K562 (cell line): ENCODE results near the gene ELFN2. TPM values are rescaled to one million over a fixed set of nuclear protein-coding genes. Genes with fewer than 3 reads are reported as not detected.

Experiments
- CUX1 ChIP-seq: fragments of 200-800 bp; sonication (Bioruptor generic); IDR thresholded peaks from 2 replicates; pipeline ENCODE4 v1.6.1; 2016; ENCODE audit warnings: missing genetic modification characterization, missing compliant biosample characterization
- GTF2E2 ChIP-seq: fragments of 200-800 bp; sonication (Bioruptor generic); IDR thresholded peaks from 2 replicates; pipeline ENCODE4 v1.6.1; 2016; ENCODE audit warnings: missing genetic modification characterization, missing compliant biosample characterization
- MYC ChIP-seq, 2 experiments: fragments of 250-450 bp in 1 of 2; sonication (Bioruptor Pico) in 1 of 2; IDR thresholded peaks; 2 replicates each; pipeline versions ENCODE4 v1.5.1 to v1.6.1; 2012 to 2021; ENCODE audit warnings: low read depth in 2 of 2, borderline replicate concordance in 1 of 2, improper control_type of control experiment in 1 of 2, low read length in 1 of 2, mild to moderate bottlenecking in 1 of 2, moderate library complexity in 1 of 2
- NCOA6 ChIP-seq: fragments of 450-650 bp; IDR thresholded peaks from 2 replicates; pipeline ENCODE4 v1.6.1; 2017; ENCODE audit warnings: mild to moderate bottlenecking
- TSC22D4 ChIP-seq: fragments of 450-650 bp; IDR thresholded peaks from 2 replicates; pipeline ENCODE4 v1.6.1; 2016; ENCODE audit warnings: missing genetic modification characterization, missing biosample characterization, control low read depth
- ZNF184 ChIP-seq: sonication (generic); formaldehyde crosslinking; IDR thresholded peaks from 2 replicates; pipeline ENCODE4 v1.5.0; 2020; ENCODE audit warnings: missing genetic modification reagents
- ZNF707 ChIP-seq: fragments of 250-450 bp; sonication (Bioruptor Pico); conservative IDR thresholded peaks from 2 replicates; pipeline ENCODE4 v1.8.0; 2022; ENCODE audit warnings: inconsistent platforms, mild to moderate bottlenecking, moderate library complexity
- polyA plus RNA-seq, 8 experiments: library from polyadenylated mRNA; depleted of rRNA in 4 of 8; stranded (reverse) in 5 of 8; unstranded in 3 of 8; fragments of >200 nt; fragmentation: Nextera tagmentation in 2 of 8; fragmentation: Illumina TruSeq in 1 of 8; extraction: Ambion mirVana in 2 of 8; extraction: Trizol in 1 of 8; gene quantifications; 2 replicates each; pipeline versions ENCODE4 v1.2.1 to v1.2.3, GENCODE V29; 2011 to 2014; ENCODE audit warnings: inconsistent platforms in 1 of 8, missing spikeins in 1 of 8
- total RNA-seq, 7 experiments: library from RNA; depleted of rRNA in 6 of 7; stranded (reverse); fragments of >200 nt in 6 of 7; fragmentation: Illumina TruSeq in 2 of 7; extraction: Trizol in 2 of 7; gene quantifications; 2 replicates each; pipeline versions ENCODE4 v1.2.1 to v1.2.3, GENCODE V29; 2011 to 2021; ENCODE audit warnings: low replicate concordance in 1 of 7

The ELFN2 gene
- total and polyA plus RNA-seq, 9 of the 15 experiments (the other 6 are each of a cell fraction or from before 2014, with no cell fraction given): not detected

- no peak for TF ChIP-seq NCOA6
- TF ChIP-seq ZNF707: no peak
- no peak for TF ChIP-seq GTF2E2 (tag)
- no peak for TF ChIP-seq TSC22D4 (tag)
- TF ChIP-seq CUX1 (CRISPR knock-in tag): no peak
- no peak for TF ChIP-seq ZNF184 (CRISPR knock-in tag)
- TF ChIP-seq MYC (IDR thresholded peaks at IDR 0.05; ENCODE audit: low read depth, low read length): no peak
- no peak for TF ChIP-seq MYC (CRISPR knock-in tag; IDR thresholded peaks at IDR 0.05; ENCODE audit: borderline replicate concordance, low read depth)
Observed at GRCh38 chr22:37349043-37349814, 78.0 kb downstream of the ELFN2 start (continued).
